Measurements from ENCODE around the gene ZNF511.
"Not testable (repeated sequence)": the region's sequence is repeated elsewhere in the genome, so short reads cannot be mapped to it uniquely, and the experiment has no call there.

The ZNF511 gene

GRCh38 chr10:133316266-133316665, 7.6 kb downstream of the ZNF511 start:
- TF ChIP-seq CTCF (IDR thresholded peaks at IDR 0.05; ENCODE audit: low read depth, low read length), result no peak
- H3K4me3 ChIP-seq (ENCODE audit: low read depth, low read length), result no peak overlapping the region

- no peak overlapping the region for H3K4me3 ChIP-seq (ENCODE audit: low read depth, low read length)
- no peak for TF ChIP-seq CTCF (IDR thresholded peaks at IDR 0.05; ENCODE audit: low read depth, low read length)
Observed at GRCh38 chr10:133316732-133317131, 8.0 kb downstream of the ZNF511 start.

DNA sequence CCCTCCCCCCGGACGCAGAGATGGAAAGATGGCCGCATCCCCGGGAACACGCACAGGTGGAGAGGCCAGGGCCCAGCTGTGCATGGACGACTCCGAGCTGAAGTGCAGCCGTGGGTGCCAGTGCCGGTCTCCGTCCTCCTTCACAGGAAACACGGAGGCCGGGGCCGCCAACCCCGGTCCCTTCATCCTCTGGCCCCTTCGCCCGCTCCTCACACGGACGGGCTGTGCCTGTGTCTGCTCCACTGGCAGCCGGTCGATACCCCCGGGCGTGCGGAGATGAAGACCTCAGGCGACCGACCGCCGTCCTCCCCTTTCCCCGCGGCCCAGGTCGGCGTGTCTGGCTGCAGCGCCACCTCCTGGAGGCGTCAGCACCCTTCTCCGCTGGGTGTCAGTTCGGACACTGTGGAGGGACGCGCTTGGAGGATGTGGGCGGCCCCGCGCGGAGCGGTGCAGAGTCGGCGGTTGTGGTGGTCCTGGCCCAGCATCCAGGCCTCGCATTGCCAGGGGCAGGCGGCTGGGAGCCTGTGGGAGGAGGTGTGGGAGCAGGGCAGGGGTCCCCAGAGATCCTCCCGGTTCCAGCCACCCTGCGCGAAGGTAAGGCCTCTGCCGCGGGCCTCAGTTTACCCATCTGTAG, 9.9 kb downstream of the ZNF511 start:
- peak; percentile 62 for TF ChIP-seq CTCF (IDR thresholded peaks at IDR 0.05; ENCODE audit: low read depth, low read length)
- H3K4me3 ChIP-seq (ENCODE audit: low read depth, low read length), result peak overlapping the region; percentile 47

DNA sequence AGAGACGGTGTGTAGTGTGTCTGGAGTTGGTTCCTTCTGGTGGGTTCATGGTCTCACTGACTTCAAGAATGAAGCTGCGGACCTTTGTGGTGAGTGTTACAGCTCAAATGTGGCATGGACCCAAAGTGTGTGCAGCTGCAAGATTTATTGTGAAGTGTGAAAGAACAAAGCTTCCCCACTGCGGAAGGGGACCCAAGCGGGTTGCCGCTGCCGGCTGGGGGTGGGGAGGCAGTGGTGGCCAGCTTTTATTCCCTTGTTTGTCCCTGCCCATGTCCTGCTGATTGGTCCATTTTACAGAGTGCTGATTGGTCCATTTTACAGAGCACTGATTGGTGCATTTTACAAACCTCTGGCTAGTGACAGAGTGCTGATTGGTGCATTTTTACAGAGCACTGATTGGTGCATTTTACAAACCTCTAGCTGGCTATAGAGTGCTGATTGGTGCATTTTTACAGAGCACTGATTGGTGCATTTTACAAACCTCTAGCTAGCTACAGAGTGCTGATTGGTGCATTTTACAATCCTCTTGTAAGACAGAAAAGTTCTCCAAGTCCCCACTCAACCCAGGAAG, 12.2 kb downstream of the ZNF511 start:
- H3K4me3 ChIP-seq (ENCODE audit: low read depth, low read length), result not testable (repeated sequence)

DNA sequence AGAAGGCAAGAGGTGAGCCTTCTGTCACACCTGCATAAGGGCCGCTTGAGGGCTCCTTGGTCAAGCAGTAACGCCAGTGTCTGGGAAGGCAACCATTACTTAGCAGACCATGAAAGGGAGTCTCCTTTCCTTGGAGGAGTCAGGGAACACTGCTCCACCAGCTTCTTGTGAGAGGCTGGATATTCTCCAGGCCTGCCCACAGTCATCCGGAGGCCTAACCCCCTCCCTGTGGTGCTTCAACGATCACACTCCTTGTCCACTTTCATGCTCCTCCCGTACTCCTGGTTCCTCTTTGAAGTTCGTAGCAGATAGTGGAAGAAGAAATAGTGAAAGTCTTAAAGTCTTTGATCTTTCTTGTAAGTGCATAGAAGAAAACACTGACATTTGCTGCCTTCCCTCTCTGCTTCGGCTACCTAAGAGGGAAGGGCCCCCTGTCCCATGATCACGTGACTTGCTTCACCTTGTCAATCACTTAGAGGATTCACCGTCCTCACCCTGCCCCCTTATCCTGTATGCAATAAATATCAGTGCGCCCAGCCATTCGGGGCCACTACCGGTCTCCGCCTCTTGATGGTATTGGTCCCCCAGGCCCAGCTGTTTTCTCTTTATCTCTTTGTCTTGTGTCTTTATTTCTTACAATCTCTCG, 13.5 kb downstream of the ZNF511 start:
- H3K4me3 ChIP-seq (ENCODE audit: low read depth, low read length), result not testable (repeated sequence)

- TF ChIP-seq CTCF (IDR thresholded peaks at IDR 0.05; ENCODE audit: low read depth, low read length), result no peak
- H3K4me3 ChIP-seq (ENCODE audit: low read depth, low read length), result no peak overlapping the region
Observed at GRCh38 chr10:133324198-133324792, 15.6 kb downstream of the ZNF511 start.

DNA sequence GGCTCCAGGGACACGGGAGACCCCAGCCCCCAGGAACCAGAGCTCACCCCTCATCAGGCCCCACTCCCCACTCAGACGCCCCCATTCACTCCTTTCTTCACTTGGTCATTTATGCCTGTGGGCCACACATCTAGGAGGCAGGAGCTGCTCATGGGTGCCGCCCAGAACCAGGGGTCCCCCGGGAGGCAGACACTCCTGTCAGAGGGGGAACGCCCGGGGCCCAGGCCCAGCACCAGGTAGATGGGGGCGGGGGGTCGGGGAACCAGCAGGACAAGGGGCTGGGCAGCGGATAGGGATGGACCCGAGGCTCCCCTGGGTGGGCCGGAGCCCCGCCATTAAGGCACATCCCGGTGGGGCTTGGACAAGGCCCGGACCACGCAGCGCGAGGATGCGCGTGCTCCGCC, 16.1 kb downstream of the ZNF511 start:
- TF ChIP-seq CTCF (IDR thresholded peaks at IDR 0.05; ENCODE audit: low read depth, low read length), result no peak
- H3K4me3 ChIP-seq (ENCODE audit: low read depth, low read length), result peak overlapping the region; percentile 60

GRCh38 chr10:133325440-133326222, 16.9 kb downstream of the ZNF511 start:
- TF ChIP-seq CTCF (IDR thresholded peaks at IDR 0.05; ENCODE audit: low read depth, low read length), result no peak
- peak overlapping the region; percentile 60 for H3K4me3 ChIP-seq (ENCODE audit: low read depth, low read length)

Data from WI38 (cell line).